Loucy (cell line): ENCODE data around the gene LIME1.

ENCODE experiments used
- H2AFZ ChIP-seq: fragments of 200-600 bp; sonication (generic); 2 replicates; pipeline ENCODE4 v1.6.0; 2016; ENCODE audit warnings: antibody characterized with exemption, mild to moderate bottlenecking, low read length, moderate library complexity
- H3F3A ChIP-seq: fragments of 200-600 bp; 2 replicates; pipeline ENCODE4 v1.6.0; 2016; ENCODE audit warnings: antibody characterized with exemption, low read depth, mild to moderate bottlenecking
- H3K27me3 ChIP-seq: fragments of 200-600 bp; sonication (generic); 2 replicates; pipeline ENCODE4 v1.6.1; 2014; ENCODE audit warnings: low read length, mild to moderate bottlenecking; ENCODE audit not compliant: insufficient read depth, poor library complexity, severe bottlenecking
- H3K36me3 ChIP-seq: fragments of 200-600 bp; sonication (generic); 2 replicates; pipeline ENCODE4 v1.6.1; 2016; ENCODE audit warnings: low read length; ENCODE audit not compliant: insufficient read depth
- H3K4me1 ChIP-seq: fragments of 200-600 bp; sonication (generic); 2 replicates; pipeline ENCODE4 v1.5.1; 2014; ENCODE audit warnings: low read length, mild to moderate bottlenecking; ENCODE audit not compliant: insufficient read depth, poor library complexity, severe bottlenecking
- H3K4me2 ChIP-seq: fragments of 200-600 bp; sonication (generic); 2 replicates; pipeline ENCODE4 v1.6.0; 2014; ENCODE audit warnings: antibody characterized with exemption, low read length, low read depth, mild to moderate bottlenecking; ENCODE audit not compliant: poor library complexity, severe bottlenecking
- H3K4me3 ChIP-seq: fragments of 200-600 bp; sonication (generic); 2 replicates; pipeline ENCODE4 v1.5.1; 2014; ENCODE audit warnings: low read length, mild to moderate bottlenecking, mixed read lengths; ENCODE audit not compliant: poor library complexity, severe bottlenecking
- H3K79me2 ChIP-seq: fragments of 200-600 bp; sonication (generic); 2 replicates; pipeline ENCODE4 v1.6.1; 2014; ENCODE audit warnings: low read length; ENCODE audit not compliant: insufficient read depth
- H3K9ac ChIP-seq: fragments of 200-600 bp; sonication (generic); 2 replicates; pipeline ENCODE4 v1.6.0; 2014; ENCODE audit warnings: mild to moderate bottlenecking, low read depth, low read length, moderate library complexity; ENCODE audit not compliant: poor library complexity, severe bottlenecking
- H3K9me2 ChIP-seq: fragments of 200-600 bp; sonication (generic); replicated peaks from 2 replicates; pipeline ENCODE4 v1.6.1; 2016; ENCODE audit warnings: low read depth, low read length, mixed read lengths
- H3K9me3 ChIP-seq: fragments of 200-600 bp; sonication (generic); 2 replicates; pipeline ENCODE4 v1.6.1; 2014; ENCODE audit warnings: mild to moderate bottlenecking, antibody characterized with exemption, low read length, low read depth; ENCODE audit not compliant: insufficient read depth
- H4K20me1 ChIP-seq: fragments of 200-600 bp; sonication (generic); 2 replicates; pipeline ENCODE4 v1.6.0; 2014; ENCODE audit warnings: antibody characterized with exemption, low read length, mild to moderate bottlenecking; ENCODE audit not compliant: insufficient read depth, poor library complexity, severe bottlenecking
- CTCF ChIP-seq: fragments of 200-600 bp; sonication (generic); conservative IDR thresholded peaks from 2 replicates; pipeline ENCODE4 v1.5.1; 2014; ENCODE audit warnings: mild to moderate bottlenecking, antibody characterized with exemption, low read length
- EZH2phosphoT487 ChIP-seq: fragments of 200-600 bp; IDR thresholded peaks from 2 replicates; pipeline ENCODE4 v1.6.1; 2018; ENCODE audit warnings: antibody characterized with exemption, mild to moderate bottlenecking, moderate library complexity, borderline replicate concordance

LIME1 gene

GRCh38 chr20:63697868-63698545, 38.5 kb upstream of the LIME1 start:
- H3K9me2 ChIP-seq: no peaks in the 10 kb centered on the region

GRCh38 chr20:63698739-63699465, 37.6 kb upstream of the LIME1 start:
- no peaks in the 10 kb centered on the region for H3K9me2 ChIP-seq
- H3K4me1 ChIP-seq: no peaks in the 10 kb centered on the region
- TF ChIP-seq EZH2phosphoT487 (no peak), CTCF (no peak)
- H2AFZ ChIP-seq: no peak overlapping the region
- H4K20me1 ChIP-seq: no peaks in the 10 kb centered on the region
- no peaks in the 10 kb centered on the region for H3K27me3 ChIP-seq
- no peaks in the 10 kb centered on the region; the same call in 1 of the 2 replicates for H3K36me3 ChIP-seq
- H3K79me2 ChIP-seq: no peaks in the 10 kb centered on the region
- no peak overlapping the region for H3K4me2 ChIP-seq
- H3K9me3 ChIP-seq: no peaks in the 10 kb centered on the region
- no peak overlapping the region for H3K9ac ChIP-seq
- no peak overlapping the region for H3K4me3 ChIP-seq
- H3F3A ChIP-seq: no peaks in the 10 kb centered on the region

More at GRCh38 chr20:63697868-63698545, 38.5 kb upstream of the LIME1 start:
- no peak overlapping the region for H3K9ac ChIP-seq
- no peaks in the 10 kb centered on the region for H3K4me1 ChIP-seq
- H3K36me3 ChIP-seq: no peaks in the 10 kb centered on the region
- no peaks in the 10 kb centered on the region for H3K9me3 ChIP-seq
- H3K79me2 ChIP-seq: no peaks in the 10 kb centered on the region
- no peak overlapping the region for H3K4me2 ChIP-seq
- H3K4me3 ChIP-seq: no peak overlapping the region
- H3K27me3 ChIP-seq: no peaks in the 10 kb centered on the region
- H3F3A ChIP-seq: no peaks in the 10 kb centered on the region
- H4K20me1 ChIP-seq: no peaks in the 10 kb centered on the region
- TF ChIP-seq CTCF (no peak), EZH2phosphoT487 (no peak)
- no peak overlapping the region for H2AFZ ChIP-seq

GRCh38 chr20:63699466-63700198, 36.8 kb upstream of the LIME1 start:
- Histone ChIP-seq H3K27me3 (no peaks in the 10 kb centered on the region), H3K9me2 (no peaks in the 10 kb centered on the region), H3K9me3 (no peaks in the 10 kb centered on the region), H3K9ac (no peak overlapping the region), H3F3A (no peaks in the 10 kb centered on the region), H4K20me1 (peaks cover 2% of the 10 kb centered on the region), H3K79me2 (peaks cover 6% of the 10 kb centered on the region; the same call in 1 of the 2 replicates), H2AFZ (no peak overlapping the region), H3K36me3 (peaks cover 2% of the 10 kb centered on the region; the same call in 1 of the 2 replicates), H3K4me3 (no peak overlapping the region), H3K4me2 (no peak overlapping the region), H3K4me1 (no peaks in the 10 kb centered on the region)
- TF ChIP-seq EZH2phosphoT487: no peak
- no peak for TF ChIP-seq CTCF
